ENCODE data around the gene RFXAP.

Gene RFXAP

GRCh38 chr13:36818804-36819738 lies at the start of gene RFXAP:
TSS of gene RFXAP (plus strand) at chr13:36819222. CDS start at chr13:36819358, 136 bp downstream.
- TF ChIP-seq CTCF (IDR thresholded peaks at IDR 0.05; ENCODE audit: insufficient read depth, low read depth, low read length, missing control alignments) = peak; percentile 4
- peak; percentile 83 for DNase-seq (ENCODE audit: low read depth)
- peak within 1 kb of the TSS; percentile 69 for H3K4me3 ChIP-seq (ENCODE audit: low read length)

GRCh38 chr13:36769545-36769944 lies 49.5 kb upstream of the RFXAP start:
- H3K4me3 ChIP-seq (ENCODE audit: low read length) = no peak overlapping the region
- no peak for TF ChIP-seq CTCF (IDR thresholded peaks at IDR 0.05; ENCODE audit: insufficient read depth, low read depth, low read length, missing control alignments)
- DNase-seq (ENCODE audit: low read depth) = no peak

GRCh38 chr13:36770741-36771140 lies 48.3 kb upstream of the RFXAP start:
- TF ChIP-seq CTCF (IDR thresholded peaks at IDR 0.05; ENCODE audit: insufficient read depth, low read depth, low read length, missing control alignments) = no peak
- no peak overlapping the region for H3K4me3 ChIP-seq (ENCODE audit: low read length)
- DNase-seq (ENCODE audit: low read depth) = no peak

GRCh38 chr13:36772853-36773252 lies 46.2 kb upstream of the RFXAP start:
- no peak for DNase-seq (ENCODE audit: low read depth)
- H3K4me3 ChIP-seq (ENCODE audit: low read length) = no peak overlapping the region
- no peak for TF ChIP-seq CTCF (IDR thresholded peaks at IDR 0.05; ENCODE audit: insufficient read depth, low read depth, low read length, missing control alignments)

GRCh38 chr13:36774931-36775330 lies 44.1 kb upstream of the RFXAP start:
- H3K4me3 ChIP-seq (ENCODE audit: low read length) = no peak overlapping the region
- DNase-seq (ENCODE audit: low read depth) = no peak
- TF ChIP-seq CTCF (IDR thresholded peaks at IDR 0.05; ENCODE audit: insufficient read depth, low read depth, low read length, missing control alignments) = no peak

- no peak for DNase-seq (ENCODE audit: low read depth)
- H3K4me3 ChIP-seq (ENCODE audit: low read length) = no peak overlapping the region
- TF ChIP-seq CTCF (IDR thresholded peaks at IDR 0.05; ENCODE audit: insufficient read depth, low read depth, low read length, missing control alignments) = no peak
These were observed 42.8 kb upstream of the RFXAP start for GRCh38 chr13:36776175-36776574.

All from epithelial cell of esophagus (primary cell).